GM10248 (cell line): Measurements from ENCODE around the gene HELZ.

Experiments
- CTCF ChIA-PET: fragments of 300-600 bp; sonication (Branson Sonifier 250); formaldehyde crosslinking; extraction: SDS; loops from one replicate; lab custom pipeline; 2021; ENCODE audit warnings: antibody characterized with exemption; lab: Yijun Ruan, JAX
- POLR2A ChIA-PET: fragments of 350-650 bp; sonication (Branson Sonifier 250); formaldehyde crosslinking; extraction: SDS; loops from one replicate; lab custom pipeline; 2020; ENCODE audit warnings: antibody characterized with exemption; lab: Yijun Ruan, JAX
- DNase-seq: peaks from one replicate; pipeline ENCODE4 v3.0.0; 2012; ENCODE audit errors: extremely low spot score
- TF ChIP-seq, protein P1 (sequence below): IDR thresholded peaks from 2 replicates; pipeline ENCODE4 v1.5.1; 2012; ENCODE audit warnings: mild to moderate bottlenecking, low read depth; ENCODE audit errors: extremely low read depth, missing control alignments, control extremely low read depth

The HELZ gene

DNA sequence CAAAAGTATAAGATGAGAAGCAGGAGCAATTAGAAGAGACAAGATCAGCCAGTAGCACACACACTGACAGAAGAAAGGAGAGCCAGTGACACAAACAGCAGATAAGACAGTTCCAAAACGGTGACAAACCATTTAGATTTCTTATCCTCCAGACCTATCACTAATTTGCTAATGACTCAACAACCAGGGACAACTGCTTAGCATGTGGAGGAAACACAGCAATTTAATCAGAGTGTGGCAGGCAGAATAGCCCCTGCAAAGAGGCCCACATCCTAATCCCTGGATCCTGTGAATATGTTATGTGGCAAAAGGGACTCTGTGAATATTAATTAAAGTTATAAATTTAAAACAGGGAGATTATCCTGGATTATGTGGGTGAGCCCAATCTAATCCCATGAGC, 119.6 kb downstream of the HELZ start:
- no peak for DNase-seq
- TF ChIP-seq, protein P1, sequence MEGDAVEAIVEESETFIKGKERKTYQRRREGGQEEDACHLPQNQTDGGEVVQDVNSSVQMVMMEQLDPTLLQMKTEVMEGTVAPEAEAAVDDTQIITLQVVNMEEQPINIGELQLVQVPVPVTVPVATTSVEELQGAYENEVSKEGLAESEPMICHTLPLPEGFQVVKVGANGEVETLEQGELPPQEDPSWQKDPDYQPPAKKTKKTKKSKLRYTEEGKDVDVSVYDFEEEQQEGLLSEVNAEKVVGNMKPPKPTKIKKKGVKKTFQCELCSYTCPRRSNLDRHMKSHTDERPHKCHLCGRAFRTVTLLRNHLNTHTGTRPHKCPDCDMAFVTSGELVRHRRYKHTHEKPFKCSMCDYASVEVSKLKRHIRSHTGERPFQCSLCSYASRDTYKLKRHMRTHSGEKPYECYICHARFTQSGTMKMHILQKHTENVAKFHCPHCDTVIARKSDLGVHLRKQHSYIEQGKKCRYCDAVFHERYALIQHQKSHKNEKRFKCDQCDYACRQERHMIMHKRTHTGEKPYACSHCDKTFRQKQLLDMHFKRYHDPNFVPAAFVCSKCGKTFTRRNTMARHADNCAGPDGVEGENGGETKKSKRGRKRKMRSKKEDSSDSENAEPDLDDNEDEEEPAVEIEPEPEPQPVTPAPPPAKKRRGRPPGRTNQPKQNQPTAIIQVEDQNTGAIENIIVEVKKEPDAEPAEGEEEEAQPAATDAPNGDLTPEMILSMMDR = no peak
- ChIA-PET CTCF (no interaction called here), POLR2A (no interaction called here)

DNA sequence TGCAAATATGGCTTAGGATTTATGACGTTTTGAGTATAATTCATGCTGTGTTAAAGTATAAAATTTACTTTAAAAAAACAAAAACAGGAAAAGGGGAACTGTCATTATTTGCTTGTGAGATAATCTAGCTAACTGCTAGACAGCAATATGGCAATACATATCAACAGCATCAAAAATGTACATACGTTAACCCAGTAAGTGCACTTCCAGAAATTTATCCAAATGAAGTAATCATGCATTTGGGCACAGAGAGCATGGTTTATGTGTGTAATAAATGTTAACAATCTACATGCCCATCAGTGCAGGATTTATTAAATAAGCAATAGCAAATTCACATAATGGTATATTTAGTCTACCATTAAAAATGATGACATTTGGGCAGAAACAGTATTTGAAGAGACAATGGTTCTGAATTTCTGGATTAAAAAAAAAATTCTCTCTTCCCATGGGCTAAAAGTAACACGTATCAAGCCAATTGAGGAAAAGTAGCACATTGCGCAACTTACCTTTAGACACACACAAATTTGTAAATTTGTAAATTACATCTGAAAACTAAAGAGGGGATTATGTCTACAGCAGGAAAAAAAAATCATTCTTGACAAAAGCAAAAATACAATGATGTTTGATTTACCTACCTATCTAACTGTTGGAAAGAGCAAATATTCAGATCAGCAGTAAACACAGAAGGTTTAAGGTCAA, 120.4 kb downstream of the HELZ start:
- POLR2A ChIA-PET = no interaction called here
- TF ChIP-seq, protein P1 = no peak
- no peak for DNase-seq
- CTCF ChIA-PET = no interaction called here

DNA sequence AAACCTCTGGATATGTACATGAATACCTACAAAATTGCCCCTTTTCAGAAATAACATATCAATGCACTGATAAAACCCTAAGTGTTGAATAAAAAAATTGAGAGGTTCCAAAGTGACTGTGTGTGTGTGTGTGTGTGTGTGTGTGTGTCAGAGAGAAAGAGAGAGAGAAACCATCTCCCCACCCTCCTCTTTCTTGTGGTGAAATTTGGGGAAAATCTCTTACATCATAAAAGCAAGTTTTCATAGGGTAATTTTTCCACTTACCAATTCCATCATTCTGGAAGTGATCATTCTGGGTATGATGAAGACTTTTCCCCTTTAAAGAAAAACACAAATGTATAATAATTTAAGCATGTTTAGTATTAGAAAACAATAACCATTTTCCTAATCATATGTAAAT, 121.3 kb downstream of the HELZ start:
- DNase-seq = no peak
- TF ChIP-seq, protein P1 = no peak
- ChIA-PET CTCF (no interaction called here), POLR2A (no interaction called here)

DNA sequence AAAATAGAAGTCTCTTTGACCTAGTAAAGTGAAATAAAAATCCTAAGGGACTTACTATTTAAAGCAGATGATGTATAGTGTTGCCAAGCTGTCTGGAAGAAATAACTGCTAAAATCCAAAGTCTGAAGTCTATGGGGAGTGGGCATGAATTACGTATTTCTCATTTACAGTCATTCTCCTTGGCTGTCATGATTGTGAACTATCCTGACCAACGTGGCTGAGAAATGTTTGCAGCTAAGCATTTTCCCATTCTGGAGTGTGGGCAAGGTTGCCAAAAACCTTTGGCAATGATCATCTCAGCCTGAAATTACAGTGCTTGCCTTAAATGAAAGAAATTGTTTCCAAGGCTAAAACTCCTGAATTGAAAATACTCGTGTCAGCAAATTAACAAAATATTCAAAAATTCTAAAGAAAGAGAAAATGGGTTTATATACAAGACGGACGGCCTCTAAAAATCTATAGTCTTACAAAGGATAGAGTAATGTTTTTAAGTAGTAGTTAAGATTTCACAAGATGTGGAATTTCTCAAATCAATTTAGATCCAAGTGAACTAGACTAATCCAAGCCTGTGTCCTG, 123.6 kb downstream of the HELZ start:
- ChIA-PET POLR2A (no interaction called here), CTCF (interaction anchor here (1.3 to 1.5 kb wide), 2 partner anchors 13 to 18 kb away, joined by 3 read pairs; no protein-coding TSS in a partner anchor)
- no peak for DNase-seq
- TF ChIP-seq, protein P1 = no peak

DNA sequence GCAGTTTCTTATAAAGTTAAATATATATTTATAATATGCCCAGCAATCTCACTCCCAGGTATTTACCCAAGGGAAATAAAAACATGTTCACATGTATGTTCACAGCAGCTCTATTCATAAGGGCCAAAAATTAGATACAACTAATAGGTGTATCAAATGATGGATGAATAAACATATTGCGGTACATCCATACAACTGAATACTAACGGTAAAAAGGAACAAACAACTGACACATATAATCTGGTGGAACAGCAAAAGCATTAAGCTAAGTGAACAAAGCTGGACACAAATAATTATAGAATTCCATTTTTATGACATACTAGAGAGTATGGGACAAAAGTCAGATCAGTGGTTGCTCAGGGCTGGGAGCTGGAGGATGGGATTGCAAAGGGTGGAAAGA, 125.9 kb downstream of the HELZ start:
- ChIA-PET POLR2A (no interaction called here), CTCF (no interaction called here)

DNA sequence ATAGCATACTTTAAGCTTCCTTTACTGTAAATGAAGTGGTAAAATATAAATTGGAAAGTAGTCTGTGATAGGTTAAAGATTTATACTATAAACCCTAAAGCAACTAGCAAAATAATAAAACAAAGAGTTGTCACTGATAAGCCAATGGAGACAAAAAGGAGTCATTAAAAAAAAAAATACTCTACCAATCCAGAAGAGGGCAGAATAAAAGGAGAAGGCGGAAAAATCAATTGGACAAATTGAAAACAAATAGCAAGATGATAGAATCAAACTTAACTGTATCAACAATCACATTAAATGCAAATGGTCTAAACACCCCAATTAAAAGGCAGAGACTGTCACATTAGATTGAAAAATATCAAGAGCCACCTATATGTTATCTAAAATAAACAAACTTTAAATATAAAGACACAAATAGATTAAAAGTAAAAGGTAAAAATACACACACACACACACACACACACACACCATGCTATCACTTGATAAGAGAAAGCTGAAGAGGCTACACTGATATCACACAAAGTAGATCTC, 128.9 kb downstream of the HELZ start:
- DNase-seq = no peak
- TF ChIP-seq, protein P1 = no peak
- POLR2A ChIA-PET = no interaction called here
- CTCF ChIA-PET = interaction anchor here (1.7 kb wide), 1 partner anchor 10 kb away, joined by 3 read pairs; no protein-coding TSS in a partner anchor

More for the DNA sequence above, 125.9 kb downstream of the HELZ start:
- TF ChIP-seq, protein P1 = no peak
- DNase-seq = no peak
